NCI-H2171 treated with DMSO at 0.1 percent for 48 hours (cell line): ENCODE results near the gene FYCO1.
A peak's percentile ranks its signal among the peaks of the same experiment; 100 is the strongest.

ENCODE experiments used
- DNase-seq: peaks from one replicate; lab custom pipeline; 2025; lab: John Stamatoyannopoulos, UW

The FYCO1 gene

DNA sequence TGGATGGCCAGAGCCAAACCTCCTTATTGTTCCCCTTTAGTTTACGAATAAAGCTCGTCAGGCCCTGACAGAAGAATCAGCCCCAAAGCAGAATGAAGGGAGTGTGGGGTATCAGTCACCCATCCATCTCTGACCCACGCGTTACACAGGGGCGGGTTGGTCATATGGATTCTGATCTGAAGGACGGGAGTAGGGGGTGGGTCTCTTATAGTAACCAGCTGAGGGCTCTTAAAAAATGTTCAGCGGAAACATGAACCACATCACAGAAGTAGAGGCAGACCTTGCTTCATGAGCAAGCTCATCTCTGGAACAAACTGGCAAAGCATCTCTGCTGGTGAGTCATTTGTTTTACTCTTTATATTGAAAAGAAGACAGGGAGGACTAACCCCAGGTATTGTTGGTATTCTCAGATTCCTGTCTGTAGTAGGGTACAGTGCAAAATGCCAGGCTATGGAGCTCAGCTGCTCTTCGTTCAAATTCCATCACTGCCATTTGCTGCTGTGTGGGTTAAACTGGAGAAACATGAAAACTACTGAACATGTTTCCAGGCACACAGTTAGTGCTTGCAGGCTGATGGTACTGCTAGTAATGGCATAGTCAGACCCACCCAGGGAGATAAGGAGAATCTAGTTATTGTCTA lies 52.3 kb downstream of the FYCO1 start, which contains the start of gene CXCR6:
Gene CXCR6 (plus strand): TSS at position 258 of the 640 bp plus-strand sequence. CDS start 3,018 bp downstream, outside the sequence.
- DNase-seq: no peak

DNA sequence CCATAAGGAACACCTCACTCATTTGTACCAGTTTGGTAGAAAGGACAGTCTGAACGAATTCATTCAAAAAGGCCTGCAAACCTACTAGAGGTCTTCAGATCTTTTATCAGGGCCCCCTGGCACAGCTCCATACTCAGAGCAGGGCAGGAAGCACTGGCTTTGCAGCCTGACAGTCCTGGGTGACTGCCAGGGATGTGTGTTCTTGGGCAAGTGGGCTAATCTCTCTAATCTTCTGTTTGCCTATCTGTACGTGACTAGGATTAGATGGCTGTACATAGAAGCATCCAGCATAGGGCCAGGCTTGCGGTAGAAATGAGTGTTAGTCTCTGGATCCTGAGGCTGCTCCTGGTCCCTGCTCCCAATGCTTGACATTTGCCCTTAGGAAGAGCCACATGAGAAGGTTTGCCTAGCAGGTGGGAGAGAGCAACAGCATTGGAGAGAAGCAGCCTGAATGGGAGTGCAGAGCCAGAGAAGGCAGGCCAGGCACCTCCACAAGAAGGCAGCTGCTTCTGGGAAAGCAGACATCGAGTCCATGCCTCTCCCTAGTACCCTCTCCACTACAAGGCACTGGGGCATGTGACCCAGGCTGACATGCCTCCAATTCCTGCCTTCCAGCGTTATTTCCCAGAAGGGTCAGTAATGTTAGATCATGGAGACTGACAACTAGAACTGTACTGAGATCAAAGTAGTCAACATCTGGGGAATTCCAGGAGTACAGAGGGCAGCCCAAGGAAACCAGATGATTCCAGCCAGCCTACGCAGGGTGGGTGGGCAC lies 53.4 kb downstream of the FYCO1 start:
- no peak for DNase-seq

DNA sequence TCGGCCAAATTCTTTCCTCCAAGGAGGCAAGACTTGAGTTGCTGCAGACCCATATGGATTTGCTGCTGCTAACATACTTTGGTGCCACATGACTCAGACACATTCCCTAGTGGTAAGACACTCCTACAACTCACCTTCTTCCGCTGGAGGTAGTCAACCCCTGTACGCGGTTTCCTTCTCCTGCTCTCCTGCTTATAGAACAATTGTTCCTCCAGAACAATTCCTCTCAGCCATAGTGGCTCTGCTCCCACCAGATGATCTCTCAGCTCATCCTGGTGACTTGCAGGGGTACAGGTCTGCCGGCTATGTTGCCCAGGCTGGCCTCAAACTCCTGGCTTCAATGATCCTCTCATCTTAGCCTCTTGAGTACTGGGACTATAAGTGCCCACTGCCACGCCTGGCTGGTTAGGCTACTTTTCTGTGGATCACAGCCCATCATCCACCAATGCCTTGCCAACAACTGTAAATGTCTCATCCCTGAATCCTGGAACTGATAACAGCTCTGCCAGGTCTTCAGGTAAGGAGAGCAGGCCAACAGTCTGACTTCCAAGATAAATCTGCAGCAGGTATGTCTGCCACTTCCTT lies 54.8 kb downstream of the FYCO1 start:
- no peak for DNase-seq

DNA sequence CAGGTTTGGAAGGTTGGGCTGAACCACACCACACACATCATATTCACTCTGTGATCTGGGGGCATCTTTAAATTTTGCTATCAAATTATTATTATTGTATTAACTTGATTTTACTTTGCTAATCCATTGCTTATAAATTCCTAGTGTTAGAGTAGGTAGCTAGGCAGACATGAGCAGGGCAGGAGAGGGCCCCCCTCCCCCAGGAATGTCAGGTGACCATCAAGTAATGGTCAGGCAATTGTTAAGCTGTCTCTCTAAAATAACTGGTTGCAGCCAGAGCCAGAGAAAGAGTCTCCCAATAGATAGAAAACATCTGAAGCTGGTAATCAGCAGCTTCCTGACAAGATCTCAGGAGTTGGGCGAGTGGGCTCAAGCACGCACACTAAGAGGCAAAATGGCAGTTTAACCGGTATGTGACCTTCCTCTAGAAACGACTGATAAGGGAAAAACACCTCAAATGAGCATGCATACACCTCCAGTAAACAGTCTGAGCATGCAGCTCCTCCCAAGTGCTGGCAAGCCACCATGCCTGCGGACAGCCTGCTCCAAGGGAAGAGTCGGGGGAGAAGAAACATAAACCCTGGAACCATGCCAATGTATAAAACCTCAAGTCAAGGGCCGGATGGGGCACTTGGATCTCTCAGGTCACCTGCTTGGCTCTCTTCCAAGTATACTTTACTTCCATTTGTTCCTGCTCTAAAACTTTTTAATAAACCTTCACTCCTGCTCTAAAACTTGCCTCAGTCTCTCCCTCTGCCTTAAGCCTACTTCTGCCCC lies 55.4 kb downstream of the FYCO1 start:
- peak; percentile 1 for DNase-seq

DNA sequence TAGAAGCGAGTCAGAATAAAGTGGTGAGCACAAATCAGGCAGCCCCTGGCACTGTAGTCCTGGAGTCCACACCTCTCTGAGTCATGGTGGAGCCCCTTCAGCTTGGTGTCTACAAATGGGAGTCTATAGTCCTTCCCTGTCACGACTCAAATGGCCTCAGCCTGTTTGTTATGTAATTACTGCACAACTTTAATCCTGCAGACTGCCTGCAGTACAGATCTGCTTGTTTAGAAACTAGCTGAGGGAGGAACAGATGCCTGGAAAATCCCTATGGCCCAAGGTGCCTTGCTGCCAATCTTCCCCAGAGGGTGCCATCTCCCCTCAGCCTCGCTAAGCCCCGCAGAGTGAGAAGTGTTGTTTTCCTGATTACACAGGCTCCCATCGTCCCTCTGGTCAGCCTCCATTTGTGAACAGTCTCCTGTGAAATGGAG lies 56.3 kb downstream of the FYCO1 start:
- peak; percentile 48 for DNase-seq

DNA sequence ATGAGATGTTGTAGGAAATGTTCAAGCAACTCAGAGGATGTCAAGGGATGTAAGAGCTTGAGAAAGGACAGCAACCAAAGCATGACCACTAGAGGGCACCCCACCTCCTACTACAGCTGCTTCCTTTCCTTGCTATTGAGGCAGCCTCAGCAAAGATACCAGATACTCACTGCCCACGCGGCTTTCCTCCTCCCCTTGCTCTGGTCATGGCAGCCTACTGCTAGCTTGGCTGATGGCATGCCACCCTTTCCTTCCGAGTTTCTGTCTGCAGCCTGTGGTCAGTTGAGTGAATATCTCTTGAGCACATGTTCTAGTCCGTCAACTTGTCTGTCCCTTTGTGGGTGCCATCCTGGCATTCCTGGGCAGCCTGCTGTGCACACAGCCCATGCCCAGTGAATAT lies 56.8 kb downstream of the FYCO1 start:
- DNase-seq: peak; percentile 66

DNA sequence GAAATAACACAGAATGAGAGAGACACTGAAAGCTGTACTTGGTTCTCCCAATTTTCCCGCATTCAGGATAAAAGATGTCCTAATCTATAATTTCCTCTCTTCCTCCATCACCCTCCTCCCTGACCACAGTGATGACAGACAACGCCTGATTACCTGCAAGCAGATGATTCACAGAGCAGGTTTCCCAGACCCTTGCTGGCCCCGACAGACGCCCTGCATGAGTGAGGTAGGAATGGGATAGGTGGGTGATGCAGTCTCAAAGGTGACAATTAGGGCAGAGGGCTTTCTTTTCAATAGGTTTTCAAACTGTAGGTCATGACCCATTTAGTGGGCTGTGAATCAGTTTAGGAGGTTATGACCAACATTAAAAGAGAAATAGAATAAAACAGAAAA lies 57.6 kb downstream of the FYCO1 start:
- DNase-seq: no peak

DNA sequence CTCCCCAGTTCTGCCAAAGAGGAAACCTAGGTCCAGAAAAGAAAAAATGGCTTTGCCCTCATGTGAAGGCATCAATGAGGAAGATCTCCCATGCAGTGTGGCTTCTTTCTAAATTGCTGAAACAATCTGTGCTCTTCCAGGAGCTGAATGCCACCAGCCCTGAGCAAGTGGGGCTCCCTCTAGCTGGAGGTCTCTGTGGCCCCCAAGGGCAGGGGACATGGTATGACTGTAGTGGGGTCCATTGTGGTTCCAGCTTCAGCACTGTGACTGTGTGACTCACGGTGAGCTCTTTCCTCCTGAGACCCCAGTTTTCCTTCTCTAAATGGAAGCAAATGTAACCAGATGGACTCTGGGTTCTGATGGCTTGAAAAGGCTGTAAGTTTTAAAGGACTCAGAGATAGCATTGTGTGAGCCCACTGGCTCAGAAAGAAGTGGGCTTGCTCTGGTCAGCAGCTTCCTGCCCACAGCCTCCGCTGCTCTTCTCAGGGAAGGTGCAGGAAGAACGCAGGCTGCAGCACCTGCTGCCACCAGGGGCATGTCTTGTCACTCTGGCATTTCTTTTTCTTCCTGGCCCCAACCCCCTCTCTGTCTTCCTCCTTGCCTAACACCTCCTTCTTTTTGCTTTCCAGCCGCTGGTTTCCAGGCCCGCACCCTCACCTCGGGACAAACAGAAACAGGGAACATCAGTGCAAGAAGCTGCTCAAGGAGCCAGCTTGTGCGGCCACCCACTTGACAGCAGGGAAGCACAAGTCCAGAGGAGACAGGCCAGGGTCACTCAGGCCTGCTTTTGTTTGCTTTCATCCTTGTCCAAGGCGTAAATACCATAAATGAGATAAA lies 58.2 kb downstream of the FYCO1 start:
- DNase-seq: no peak

DNA sequence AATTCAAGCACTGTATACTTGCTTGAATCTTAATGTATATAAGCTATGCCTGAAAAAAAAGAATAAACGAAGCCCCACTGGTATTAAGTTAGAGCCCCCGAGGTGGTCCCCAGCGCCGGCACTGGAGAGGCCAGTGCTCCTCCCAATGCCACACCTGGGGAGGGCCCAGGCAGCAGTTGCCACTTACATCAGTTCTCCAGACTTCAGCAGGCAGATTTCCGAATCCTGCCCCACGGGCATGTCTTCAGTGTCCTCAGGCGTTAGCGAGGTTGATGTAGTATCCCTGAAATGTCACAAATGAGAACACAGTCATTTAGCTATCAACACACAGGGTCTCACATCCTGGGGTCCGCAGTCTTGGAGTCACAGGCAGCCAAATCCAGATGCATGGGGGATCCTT lies 59.4 kb downstream of the FYCO1 start:
- DNase-seq: no peak

DNA sequence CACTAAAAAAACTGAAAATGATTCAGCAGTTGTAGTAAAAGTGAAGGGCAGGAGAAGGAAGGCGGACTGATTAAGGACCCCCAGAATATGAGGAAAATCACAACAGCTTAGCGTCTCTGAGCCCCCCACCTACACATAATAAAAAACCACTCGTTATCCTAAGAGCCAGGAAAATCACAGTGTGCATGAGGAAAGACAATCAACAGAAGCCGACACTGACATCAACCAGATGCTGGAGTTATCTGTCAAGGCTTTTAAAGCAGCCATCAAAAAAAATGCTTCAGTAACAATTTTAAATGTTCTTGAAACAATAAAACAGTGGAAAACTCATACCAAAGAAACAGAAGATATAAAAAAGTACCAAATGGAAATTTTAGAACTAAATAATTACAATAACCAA lies 62.0 kb downstream of the FYCO1 start:
- peak; percentile 8 for DNase-seq

DNA sequence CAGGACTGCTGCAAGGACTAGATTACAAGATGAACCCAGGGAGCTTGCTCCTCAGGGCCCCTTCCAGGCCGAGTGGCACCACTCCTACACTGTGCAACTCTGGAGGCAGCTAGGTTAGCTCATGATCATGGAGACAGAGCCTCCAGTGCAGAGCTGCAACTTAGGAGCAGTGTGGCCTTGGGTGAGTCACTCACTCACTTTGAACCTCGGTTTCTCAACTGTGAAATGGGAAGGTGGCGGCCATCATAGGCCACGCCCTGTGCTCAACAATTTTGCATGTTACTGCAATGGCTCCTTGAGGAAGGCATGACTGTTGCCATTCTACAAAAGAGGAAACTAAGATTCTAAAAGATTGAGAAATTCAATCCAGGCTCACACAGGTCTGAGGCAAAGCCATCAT lies 63.5 kb downstream of the FYCO1 start:
- no peak for DNase-seq

DNA sequence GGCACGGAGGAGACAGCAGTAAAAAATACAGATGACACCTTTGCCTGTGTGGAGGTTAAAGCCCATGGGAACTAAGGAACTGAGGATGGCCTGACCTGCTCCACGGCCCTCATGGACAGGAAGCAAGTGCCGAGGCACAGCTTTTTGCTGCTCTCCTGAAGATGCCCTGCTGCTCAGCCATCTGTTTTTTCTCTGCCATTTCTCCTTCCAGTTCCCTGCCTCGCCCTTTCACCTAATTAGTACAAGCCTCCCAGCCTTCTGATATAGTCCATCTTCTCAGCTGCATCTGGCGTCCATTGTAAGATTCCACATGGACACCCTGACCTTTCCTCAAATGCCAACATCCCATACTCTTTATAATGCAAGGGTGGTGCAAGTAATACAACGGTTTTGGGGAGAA lies 64.1 kb downstream of the FYCO1 start:
- DNase-seq: peak; percentile 78

DNA sequence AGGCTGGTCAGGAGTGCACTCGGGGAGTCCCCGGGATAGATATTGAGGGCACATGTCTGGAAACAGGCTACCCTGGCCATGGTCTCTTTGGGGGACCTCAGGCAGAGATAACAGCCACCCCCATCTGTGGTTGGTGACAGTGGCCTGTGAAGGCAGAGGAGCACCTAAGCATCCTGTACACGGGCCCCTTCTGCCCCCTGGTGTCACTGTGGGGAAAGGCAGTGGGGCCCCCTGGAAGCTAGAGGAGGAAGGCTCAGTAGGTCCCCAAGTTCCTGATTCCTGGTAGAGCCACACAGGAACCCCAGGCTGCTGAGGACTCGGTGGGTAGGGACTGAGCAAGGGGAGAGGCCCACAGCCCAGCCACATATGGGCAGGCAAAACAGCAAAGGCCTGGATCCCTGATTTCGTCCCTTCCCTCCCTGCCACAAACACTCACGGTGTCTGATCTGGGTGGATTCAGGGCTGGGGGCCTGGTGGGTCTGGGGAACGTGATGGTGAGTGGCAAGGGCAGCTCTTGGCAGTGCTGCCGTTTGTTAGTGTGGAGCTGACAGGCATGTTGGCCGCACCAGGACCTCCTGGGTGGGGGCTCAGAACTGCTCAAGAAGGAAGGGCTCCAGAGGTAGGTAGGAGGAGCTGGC lies 66.5 kb downstream of the FYCO1 start:
- DNase-seq: peak; percentile 1

DNA sequence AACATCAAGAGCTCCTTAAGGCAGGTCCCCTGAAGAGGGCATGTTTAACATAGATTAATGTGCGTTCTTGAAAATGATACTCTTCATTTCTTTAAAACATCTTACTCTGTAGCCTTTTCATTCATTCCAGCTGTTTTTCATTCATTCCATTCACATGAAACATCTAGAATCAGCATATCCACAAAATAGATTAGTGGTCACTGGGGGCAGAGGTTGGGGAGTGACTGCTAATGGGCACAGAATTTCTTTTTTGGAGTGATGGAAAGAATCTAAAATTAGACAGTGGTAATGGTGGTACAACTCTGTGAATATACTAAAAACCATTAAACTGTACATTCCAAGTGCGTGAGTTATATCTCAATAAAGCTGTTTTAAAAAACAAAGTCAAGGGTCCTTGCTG lies 67.7 kb downstream of the FYCO1 start:
- no peak for DNase-seq

DNA sequence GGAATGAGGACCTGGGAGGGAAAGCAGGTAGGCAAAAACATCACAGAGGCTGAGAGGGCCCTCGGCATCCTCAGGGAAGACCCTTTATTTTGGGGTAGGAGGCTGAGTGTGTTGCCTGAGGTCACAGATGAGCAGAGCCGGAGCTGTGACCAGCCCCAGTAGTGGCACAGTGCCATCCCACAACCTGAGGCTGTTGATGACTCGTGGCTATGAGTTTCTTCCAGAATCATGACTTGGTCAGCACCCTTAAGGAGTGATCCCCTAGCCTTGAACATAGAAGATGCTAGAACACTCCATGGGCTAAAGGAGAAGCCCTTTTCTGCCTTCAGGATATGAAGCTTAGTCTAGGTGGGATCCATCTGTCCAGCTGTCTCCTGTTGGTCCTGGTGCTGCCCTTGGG lies 71.9 kb downstream of the FYCO1 start:
- no peak for DNase-seq

DNA sequence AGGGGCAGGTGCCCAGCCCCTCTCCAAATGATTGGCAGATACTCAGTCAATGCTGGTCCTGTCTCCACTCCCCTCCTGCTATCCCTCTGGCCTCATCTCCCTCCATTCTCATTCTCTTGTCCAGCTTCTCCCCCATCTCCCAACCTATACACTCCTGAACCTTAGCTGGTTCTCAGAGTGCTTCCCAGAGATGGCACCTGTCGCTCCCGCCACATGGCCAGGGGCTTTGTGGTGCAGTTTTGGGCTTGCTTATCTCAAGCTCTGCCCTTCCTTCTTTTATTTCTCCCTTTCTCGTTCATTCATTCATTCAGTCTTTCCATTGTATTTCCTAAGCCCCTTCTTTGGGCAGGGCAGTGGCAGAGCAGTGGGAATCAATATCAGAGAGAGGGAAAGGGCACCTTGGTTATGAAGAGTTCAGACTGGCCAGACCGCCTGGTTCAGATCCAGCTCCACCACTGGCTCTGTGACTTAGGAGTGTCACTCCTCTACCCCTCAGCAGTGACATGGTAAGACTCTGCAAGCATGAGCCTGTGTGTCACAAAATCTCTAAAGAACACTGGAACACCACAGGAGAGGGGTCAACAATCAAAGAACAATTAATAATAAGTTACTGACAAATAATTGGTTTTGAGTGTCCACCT lies 72.6 kb downstream of the FYCO1 start:
- DNase-seq: no peak

DNA sequence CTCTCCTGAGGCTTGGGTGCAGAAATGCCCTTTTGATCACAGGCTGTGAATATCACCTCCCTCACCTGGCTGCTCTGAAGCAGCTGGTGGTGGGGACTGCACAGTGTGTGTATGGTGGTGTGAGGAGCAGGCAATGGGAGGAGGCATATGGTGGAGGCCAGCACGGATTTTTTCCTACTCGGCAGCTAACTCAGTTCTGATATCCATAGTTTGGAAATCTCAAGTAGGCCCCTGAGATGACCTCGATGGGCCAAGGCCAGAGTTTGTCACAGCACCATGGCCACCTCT lies 73.6 kb downstream of the FYCO1 start:
- DNase-seq: no peak

DNA sequence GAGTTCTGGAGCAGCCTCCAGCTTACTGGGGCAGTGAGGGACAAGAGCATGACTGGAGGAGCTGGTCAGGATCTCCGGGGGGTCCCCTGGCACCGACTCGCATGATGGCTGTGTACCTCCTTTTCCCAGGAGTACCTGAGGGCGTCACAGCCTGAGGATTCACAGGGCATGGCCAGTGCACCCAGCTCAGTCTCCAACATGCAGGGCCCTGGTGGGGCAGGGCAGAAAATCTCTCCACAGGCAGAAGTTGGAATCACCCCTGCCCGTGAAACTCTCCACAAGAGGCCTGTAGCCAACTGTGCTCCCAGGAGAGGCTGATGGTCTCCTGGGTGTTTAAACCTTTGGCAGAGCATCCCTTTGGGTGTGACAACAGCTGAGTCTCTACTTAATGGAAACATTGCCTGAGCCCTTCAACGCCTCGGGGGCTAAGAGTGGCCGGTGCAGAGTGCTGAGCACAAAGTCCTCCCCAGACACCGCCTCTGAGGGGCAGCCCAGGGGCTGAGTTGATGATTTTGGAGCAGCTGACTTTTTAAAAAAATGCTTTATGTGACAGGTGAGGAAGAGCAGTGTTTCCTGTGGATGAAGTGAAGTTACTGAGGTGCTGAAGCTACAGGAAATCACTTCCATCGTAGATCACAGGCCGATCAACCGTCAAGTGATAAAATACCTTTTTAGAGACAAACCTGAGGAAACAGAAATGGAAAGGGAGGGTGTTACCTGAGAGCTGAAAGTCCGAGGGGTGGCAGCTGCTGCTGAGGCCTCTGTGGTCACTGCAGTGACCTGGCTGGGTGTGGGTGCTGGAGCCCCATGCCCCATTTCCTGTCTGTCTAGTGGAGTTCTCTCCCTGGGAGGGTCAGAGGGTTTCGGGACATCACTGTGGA lies 74.2 kb downstream of the FYCO1 start:
- no peak for DNase-seq

DNA sequence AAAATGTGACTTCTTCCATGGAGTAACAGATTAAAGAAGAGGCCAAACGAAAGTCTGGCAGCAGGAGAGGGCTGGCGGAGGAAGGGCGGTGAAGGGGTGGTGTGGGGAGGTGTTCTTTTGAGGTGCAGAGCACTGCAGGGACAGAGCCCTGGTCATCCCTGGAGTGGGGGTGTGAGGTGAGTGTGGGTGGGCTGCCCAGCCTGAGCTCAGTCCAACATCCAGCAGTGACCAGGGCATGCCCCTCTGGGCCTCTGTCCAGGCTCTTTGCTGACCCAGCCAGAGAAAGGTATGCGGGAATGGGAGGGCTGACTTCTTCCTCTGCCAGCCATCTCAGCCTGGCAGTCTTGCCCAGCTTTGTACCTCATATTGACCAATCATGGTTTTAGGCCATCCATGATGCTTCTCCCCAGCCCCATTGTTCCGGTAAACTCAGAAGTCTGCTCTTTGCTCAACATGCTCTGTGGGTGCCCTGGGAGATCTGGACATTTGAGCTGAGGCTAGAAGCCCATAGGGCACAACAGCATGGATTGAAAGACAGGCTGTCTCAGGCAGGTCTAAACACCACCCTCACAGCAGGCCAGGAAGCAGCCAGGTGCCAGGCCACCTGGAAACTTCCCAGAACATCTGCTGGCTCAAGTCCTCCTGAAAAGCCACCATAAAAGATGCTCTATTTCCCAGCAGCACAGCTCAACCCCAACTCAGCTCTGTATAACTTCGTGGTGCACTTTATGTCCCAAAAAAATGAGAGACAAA lies 78.3 kb downstream of the FYCO1 start:
- DNase-seq: peak; percentile 81
